GM23338 (cell line): Measurements from ENCODE around the gene RAP1GAP. TPM values are rescaled to one million over a fixed set of nuclear protein-coding genes. Genes with fewer than 3 reads are reported as not detected.

ENCODE experiments used
- ATAC-seq: fragments of 200-7000 bp; cut with Tn5 transposase; 3 replicates; pipeline ENCODE4 v1.9.1; 2020
- DNase-seq: peaks from one replicate; pipeline ENCODE4 v3.0.0-alpha.2; 2015; ENCODE audit warnings: low spot score
- H2AFZ ChIP-seq: fragments of 200-600 bp; sonication (generic); 2 replicates; pipeline ENCODE4 v1.8.0; 2016; ENCODE audit warnings: antibody characterized with exemption, mild to moderate bottlenecking, moderate library complexity
- H3F3A ChIP-seq: fragments of 200-600 bp; sonication (generic); replicated peaks from 2 replicates; pipeline ENCODE4 v1.8.0; 2017; ENCODE audit warnings: antibody characterized with exemption, mixed run types, low read depth
- H3K27ac ChIP-seq: fragments of 200-600 bp; sonication (generic); 2 replicates; pipeline ENCODE4 v1.6.1; 2016; ENCODE audit warnings: low read depth
- H3K27me3 ChIP-seq: fragments of 200-600 bp; sonication (generic); 2 replicates; pipeline ENCODE4 v1.8.0; 2016; ENCODE audit warnings: mild to moderate bottlenecking, mixed run types, moderate library complexity; ENCODE audit not compliant: insufficient read depth
- H3K36me3 ChIP-seq: fragments of 200-600 bp; sonication (generic); 2 replicates; pipeline ENCODE4 v1.8.0; 2016; ENCODE audit warnings: mild to moderate bottlenecking; ENCODE audit not compliant: insufficient read depth
- H3K4me1 ChIP-seq: fragments of 200-600 bp; sonication (generic); 2 replicates; pipeline ENCODE4 v1.8.0; 2016; ENCODE audit warnings: mild to moderate bottlenecking, moderate library complexity; ENCODE audit not compliant: insufficient read depth
- H3K4me2 ChIP-seq: fragments of 200-600 bp; sonication (generic); 2 replicates; pipeline ENCODE4 v1.7.1; 2017; ENCODE audit warnings: mixed run types
- H3K4me3 ChIP-seq: fragments of 200-600 bp; sonication (generic); 2 replicates; pipeline ENCODE4 v1.6.1; 2016; ENCODE audit warnings: mixed run types
- H3K79me2 ChIP-seq: fragments of 200-600 bp; sonication (generic); replicated peaks from 2 replicates; pipeline ENCODE4 v1.8.0; 2017; ENCODE audit warnings: mild to moderate bottlenecking; ENCODE audit not compliant: insufficient read depth
- H3K9me2 ChIP-seq: fragments of 200-600 bp; sonication (generic); 2 replicates; pipeline ENCODE4 v1.8.0; 2017; ENCODE audit not compliant: insufficient read depth
- H4K20me1 ChIP-seq: fragments of 200-600 bp; sonication (generic); replicated peaks from 2 replicates; pipeline ENCODE4 v1.8.0; 2017; ENCODE audit warnings: mild to moderate bottlenecking; ENCODE audit not compliant: insufficient read depth
- H3K27ac Mint-ChIP-seq: 2 replicates; pipeline ENCODE4 v1.8.0; 2020; ENCODE audit warnings: inconsistent platforms, mild to moderate bottlenecking, moderate library complexity, mixed read lengths
- H3K27me3 Mint-ChIP-seq: 3 replicates; pipeline ENCODE4 v1.8.0; 2022; ENCODE audit warnings: low read depth, mild to moderate bottlenecking, moderate library complexity, mixed read lengths, inconsistent platforms; ENCODE audit not compliant: insufficient read depth, poor library complexity
- H3K36me3 Mint-ChIP-seq: 3 replicates; pipeline ENCODE4 v1.8.0; 2021; ENCODE audit warnings: low read depth, mild to moderate bottlenecking, inconsistent platforms, moderate library complexity, mixed read lengths
- H3K4me1 Mint-ChIP-seq: 3 replicates; pipeline ENCODE4 v1.8.0; 2020; ENCODE audit warnings: mild to moderate bottlenecking, inconsistent platforms, mixed read lengths
- H3K4me3 Mint-ChIP-seq: 3 replicates; pipeline ENCODE4 v1.8.0; 2021; ENCODE audit warnings: moderate library complexity, mild to moderate bottlenecking, inconsistent platforms, mixed read lengths
- H3K9me3 Mint-ChIP-seq: 3 replicates; pipeline ENCODE4 v1.8.0; 2020; ENCODE audit warnings: moderate library complexity, mild to moderate bottlenecking, inconsistent platforms, mixed read lengths
- CREB1 ChIP-seq: fragments of 250-450 bp; sonication (Bioruptor Pico); IDR thresholded peaks from 2 replicates; pipeline ENCODE4 v1.5.0; 2020; ENCODE audit warnings: low read depth, mild to moderate bottlenecking, moderate library complexity
- EZH2 ChIP-seq: fragments of 200-600 bp; sonication (generic); IDR thresholded peaks from one replicate; pipeline ENCODE4 v1.8.0; 2017; ENCODE audit warnings: antibody characterized with exemption, mild to moderate bottlenecking, low read depth; ENCODE audit not compliant: unreplicated experiment
- JUNB ChIP-seq: IDR thresholded peaks from one replicate; pipeline ENCODE4 v1.6.1; 2016; ENCODE audit warnings: antibody characterized with exemption; ENCODE audit not compliant: unreplicated experiment
- NANOG ChIP-seq: IDR thresholded peaks from 2 replicates; pipeline ENCODE4 v1.6.1; 2016; ENCODE audit warnings: antibody characterized with exemption, borderline replicate concordance
- STAT1 ChIP-seq: IDR thresholded peaks from one replicate; pipeline ENCODE4 v1.6.1; 2016; ENCODE audit warnings: antibody characterized with exemption; ENCODE audit not compliant: unreplicated experiment
- ZNF114 ChIP-seq: fragments of 250-450 bp; sonication (Bioruptor Pico); IDR thresholded peaks from 2 replicates; pipeline ENCODE4 v1.5.0; 2020; ENCODE audit warnings: mild to moderate bottlenecking, moderate library complexity
- ZNF331 ChIP-seq: fragments of 250-450 bp; sonication (Bioruptor Pico); IDR thresholded peaks from 2 replicates; pipeline ENCODE4 v1.5.0; 2020; ENCODE audit warnings: low read depth, mild to moderate bottlenecking, moderate library complexity
- polyA plus RNA-seq: library from polyadenylated mRNA; unstranded; fragments of >200 nt; fragmentation: Nextera tagmentation; extraction: Ambion mirVana; gene quantifications from 2 replicates; pipeline ENCODE4 v1.2.1, GENCODE V29; 2016
- total RNA-seq: library from RNA; depleted of rRNA; stranded (reverse); fragments of >200 nt; shearing (Covaris generic); gene quantifications from 2 replicates; pipeline ENCODE4 v1.2.3, GENCODE V29; 2014
- TF ChIP-seq, protein P1 (sequence below), 2 experiments: fragments of 200-600 bp in 1 of 2; sonication (generic) in 1 of 2; conservative IDR thresholded peaks; 2 replicates each; pipeline versions ENCODE4 v1.5.1 to v1.6.1; 2016 to 2017; ENCODE audit warnings: antibody characterized with exemption in 2 of 2, low read depth in 2 of 2, mild to moderate bottlenecking in 2 of 2, moderate library complexity in 1 of 2
- TF ChIP-seq, protein P2 (sequence below): IDR thresholded peaks from 2 replicates; pipeline ENCODE4 v1.6.1; 2016; ENCODE audit warnings: antibody characterized with exemption
- TF ChIP-seq, protein P3 (sequence below): IDR thresholded peaks from one replicate; pipeline ENCODE4 v1.6.1; 2018; ENCODE audit warnings: antibody characterized with exemption; ENCODE audit not compliant: unreplicated experiment

The RAP1GAP gene
- total and polyA plus RNA-seq, 2 experiments from 2014 or later, result 4.3 to 6.6 TPM

DNA sequence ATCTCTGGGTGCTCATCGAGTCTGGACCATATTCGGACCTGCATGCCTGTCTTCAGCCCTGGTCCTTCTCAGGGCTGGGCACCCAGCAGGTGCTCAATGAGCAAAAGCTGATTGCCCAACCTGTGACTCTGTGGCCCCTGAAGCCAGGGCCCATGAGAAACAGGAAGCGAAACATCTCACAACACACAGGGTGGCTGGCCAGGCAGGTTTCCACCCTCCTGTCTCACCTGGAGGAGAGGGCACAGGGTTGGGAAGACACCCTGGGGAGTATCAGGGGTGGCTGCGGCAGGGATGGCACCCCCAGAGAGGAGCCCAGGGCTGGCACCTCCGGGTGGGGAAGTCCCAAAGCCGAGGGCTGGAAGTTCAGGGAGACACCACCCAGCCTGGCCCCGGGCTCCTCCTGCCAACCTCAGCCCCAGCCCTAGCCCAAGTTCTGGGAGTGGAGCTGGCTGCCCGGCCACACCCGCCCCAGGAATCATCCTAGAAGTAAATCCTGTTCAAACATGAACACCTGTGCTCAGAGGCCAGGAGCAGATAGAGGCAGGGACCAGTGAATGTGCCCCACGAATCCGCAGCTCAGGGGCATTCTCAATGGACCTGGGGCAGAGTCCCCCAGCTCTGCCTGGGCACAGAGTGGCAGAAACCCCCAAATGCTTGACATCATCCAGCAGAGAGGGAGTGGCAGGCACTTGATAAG is 54.6 kb downstream of the RAP1GAP start:
- no peaks in the 10 kb centered on the region for H3K9me2 ChIP-seq
- H3K27me3 ChIP-seq, result 0 out of 2 replicates have a peak, but pooled peaks cover 2% of the 10 kb centered on the region
- H2AFZ ChIP-seq, result no peak overlapping the region
- no peak for ATAC-seq
- H3K36me3 ChIP-seq, result no peaks in the 10 kb centered on the region
- no peaks in the 10 kb centered on the region for H4K20me1 ChIP-seq
- H3K4me1 ChIP-seq, result peaks cover 6% of the 10 kb centered on the region; the same call in 1 of the 2 replicates
- Mint-ChIP-seq H3K9me3 (no peaks in the 10 kb centered on the region; the same call in 2 of the 3 replicates), H3K4me1 (peaks cover 11% of the 10 kb centered on the region), H3K27ac (no peak overlapping the region), H3K4me3 (no peak overlapping the region), H3K36me3 (no peaks in the 10 kb centered on the region; the same call in 2 of the 3 replicates), H3K27me3 (peaks cover 18% of the 10 kb centered on the region)
- H3F3A ChIP-seq, result no peaks in the 10 kb centered on the region
- H3K4me2 ChIP-seq, result no peak overlapping the region
- no peak overlapping the region for H3K27ac ChIP-seq
- no peak for DNase-seq
- H3K79me2 ChIP-seq, result no peaks in the 10 kb centered on the region
- H3K4me3 ChIP-seq, result no peak overlapping the region
- TF ChIP-seq, protein P1, sequence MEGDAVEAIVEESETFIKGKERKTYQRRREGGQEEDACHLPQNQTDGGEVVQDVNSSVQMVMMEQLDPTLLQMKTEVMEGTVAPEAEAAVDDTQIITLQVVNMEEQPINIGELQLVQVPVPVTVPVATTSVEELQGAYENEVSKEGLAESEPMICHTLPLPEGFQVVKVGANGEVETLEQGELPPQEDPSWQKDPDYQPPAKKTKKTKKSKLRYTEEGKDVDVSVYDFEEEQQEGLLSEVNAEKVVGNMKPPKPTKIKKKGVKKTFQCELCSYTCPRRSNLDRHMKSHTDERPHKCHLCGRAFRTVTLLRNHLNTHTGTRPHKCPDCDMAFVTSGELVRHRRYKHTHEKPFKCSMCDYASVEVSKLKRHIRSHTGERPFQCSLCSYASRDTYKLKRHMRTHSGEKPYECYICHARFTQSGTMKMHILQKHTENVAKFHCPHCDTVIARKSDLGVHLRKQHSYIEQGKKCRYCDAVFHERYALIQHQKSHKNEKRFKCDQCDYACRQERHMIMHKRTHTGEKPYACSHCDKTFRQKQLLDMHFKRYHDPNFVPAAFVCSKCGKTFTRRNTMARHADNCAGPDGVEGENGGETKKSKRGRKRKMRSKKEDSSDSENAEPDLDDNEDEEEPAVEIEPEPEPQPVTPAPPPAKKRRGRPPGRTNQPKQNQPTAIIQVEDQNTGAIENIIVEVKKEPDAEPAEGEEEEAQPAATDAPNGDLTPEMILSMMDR (conservative IDR thresholded peaks at IDR 0.05; ENCODE audit: low read depth in 2 of 2), result no peak
- TF ChIP-seq ZNF114 (CRISPR knock-in tag) (no peak), STAT1 (no peak), CREB1 (no peak), EZH2 (no peak), NANOG (no peak), ZNF331 (no peak), JUNB (no peak)
- TF ChIP-seq, protein P2, sequence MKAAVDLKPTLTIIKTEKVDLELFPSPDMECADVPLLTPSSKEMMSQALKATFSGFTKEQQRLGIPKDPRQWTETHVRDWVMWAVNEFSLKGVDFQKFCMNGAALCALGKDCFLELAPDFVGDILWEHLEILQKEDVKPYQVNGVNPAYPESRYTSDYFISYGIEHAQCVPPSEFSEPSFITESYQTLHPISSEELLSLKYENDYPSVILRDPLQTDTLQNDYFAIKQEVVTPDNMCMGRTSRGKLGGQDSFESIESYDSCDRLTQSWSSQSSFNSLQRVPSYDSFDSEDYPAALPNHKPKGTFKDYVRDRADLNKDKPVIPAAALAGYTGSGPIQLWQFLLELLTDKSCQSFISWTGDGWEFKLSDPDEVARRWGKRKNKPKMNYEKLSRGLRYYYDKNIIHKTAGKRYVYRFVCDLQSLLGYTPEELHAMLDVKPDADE, result no peak

DNA sequence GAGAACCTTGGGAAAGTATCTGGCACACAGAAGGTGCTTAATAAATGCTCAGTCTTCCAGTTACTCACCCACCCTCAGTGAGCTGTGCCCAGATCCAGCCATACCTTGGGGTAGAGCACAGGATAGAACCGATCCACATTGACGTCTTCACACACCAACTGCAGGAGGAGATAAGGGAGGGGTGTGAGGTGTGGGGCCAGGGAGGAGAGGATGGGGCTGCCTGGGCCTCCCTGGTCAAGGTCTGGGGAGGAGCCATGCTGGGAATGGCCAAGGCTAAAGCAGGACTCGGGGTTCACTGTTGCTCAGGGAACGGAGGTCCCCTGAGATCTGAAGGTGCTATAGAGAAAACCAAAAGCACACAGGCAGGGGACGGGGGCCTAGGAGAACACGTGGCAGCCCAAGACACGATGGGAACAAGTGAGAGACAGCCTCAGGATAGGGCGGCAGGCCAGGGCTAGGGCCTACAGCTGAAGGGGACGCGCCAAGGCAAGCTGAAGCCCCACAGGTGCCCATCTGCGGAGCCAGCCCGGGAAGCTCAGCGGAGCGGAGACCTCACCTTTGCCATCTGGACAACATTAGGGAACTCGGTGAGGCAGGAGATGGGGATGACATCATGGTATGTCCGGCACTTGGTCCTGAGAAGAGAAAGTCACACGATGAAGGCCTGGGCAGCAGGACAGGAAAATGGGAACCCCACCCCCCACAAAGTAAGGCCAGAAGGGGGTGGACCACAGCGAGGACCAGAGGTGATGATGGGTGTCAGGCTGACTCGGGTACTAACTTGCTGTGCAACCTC is 55.9 kb downstream of the RAP1GAP start:
- Mint-ChIP-seq H3K9me3 (no peaks in the 10 kb centered on the region; the same call in 2 of the 3 replicates), H3K27me3 (peaks cover 10% of the 10 kb centered on the region), H3K4me1 (peaks cover 5% of the 10 kb centered on the region), H3K27ac (no peak overlapping the region), H3K4me3 (no peak overlapping the region), H3K36me3 (no peaks in the 10 kb centered on the region; the same call in 2 of the 3 replicates)
- ATAC-seq (no peak), DNase-seq (no peak)
- no peaks in the 10 kb centered on the region for H3K36me3 ChIP-seq
- TF ChIP-seq STAT1 (no peak), ZNF331 (no peak), ZNF114 (CRISPR knock-in tag) (no peak)
- TF ChIP-seq, protein P3, sequence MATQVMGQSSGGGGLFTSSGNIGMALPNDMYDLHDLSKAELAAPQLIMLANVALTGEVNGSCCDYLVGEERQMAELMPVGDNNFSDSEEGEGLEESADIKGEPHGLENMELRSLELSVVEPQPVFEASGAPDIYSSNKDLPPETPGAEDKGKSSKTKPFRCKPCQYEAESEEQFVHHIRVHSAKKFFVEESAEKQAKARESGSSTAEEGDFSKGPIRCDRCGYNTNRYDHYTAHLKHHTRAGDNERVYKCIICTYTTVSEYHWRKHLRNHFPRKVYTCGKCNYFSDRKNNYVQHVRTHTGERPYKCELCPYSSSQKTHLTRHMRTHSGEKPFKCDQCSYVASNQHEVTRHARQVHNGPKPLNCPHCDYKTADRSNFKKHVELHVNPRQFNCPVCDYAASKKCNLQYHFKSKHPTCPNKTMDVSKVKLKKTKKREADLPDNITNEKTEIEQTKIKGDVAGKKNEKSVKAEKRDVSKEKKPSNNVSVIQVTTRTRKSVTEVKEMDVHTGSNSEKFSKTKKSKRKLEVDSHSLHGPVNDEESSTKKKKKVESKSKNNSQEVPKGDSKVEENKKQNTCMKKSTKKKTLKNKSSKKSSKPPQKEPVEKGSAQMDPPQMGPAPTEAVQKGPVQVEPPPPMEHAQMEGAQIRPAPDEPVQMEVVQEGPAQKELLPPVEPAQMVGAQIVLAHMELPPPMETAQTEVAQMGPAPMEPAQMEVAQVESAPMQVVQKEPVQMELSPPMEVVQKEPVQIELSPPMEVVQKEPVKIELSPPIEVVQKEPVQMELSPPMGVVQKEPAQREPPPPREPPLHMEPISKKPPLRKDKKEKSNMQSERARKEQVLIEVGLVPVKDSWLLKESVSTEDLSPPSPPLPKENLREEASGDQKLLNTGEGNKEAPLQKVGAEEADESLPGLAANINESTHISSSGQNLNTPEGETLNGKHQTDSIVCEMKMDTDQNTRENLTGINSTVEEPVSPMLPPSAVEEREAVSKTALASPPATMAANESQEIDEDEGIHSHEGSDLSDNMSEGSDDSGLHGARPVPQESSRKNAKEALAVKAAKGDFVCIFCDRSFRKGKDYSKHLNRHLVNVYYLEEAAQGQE, result no peak
- no peaks in the 10 kb centered on the region for H3K27me3 ChIP-seq
- no peak overlapping the region for H3K4me2 ChIP-seq
- H3K4me1 ChIP-seq, result no peaks in the 10 kb centered on the region
- no peak overlapping the region for H2AFZ ChIP-seq
- no peaks in the 10 kb centered on the region for H3K9me2 ChIP-seq
- no peaks in the 10 kb centered on the region for H4K20me1 ChIP-seq
- H3K4me3 ChIP-seq, result no peak overlapping the region
- H3K27ac ChIP-seq, result no peak overlapping the region
- no peaks in the 10 kb centered on the region for H3K79me2 ChIP-seq
- H3F3A ChIP-seq, result no peaks in the 10 kb centered on the region
